Spinal cord (tissue), 10 donors: ENCODE results near the gene PDE9A. TPM values are rescaled to one million over a fixed set of nuclear protein-coding genes. Genes with fewer than 3 reads are reported as not detected.
"Not testable (repeated sequence)": the region's sequence is repeated elsewhere in the genome, so short reads cannot be mapped to it uniquely, and the experiment has no call there.

Experiments
- DNase-seq, 6 donors: peaks; one replicate each; pipeline versions ENCODE4 v3.0.0 to v3.0.0-alpha.2; 2013 to 2015; ENCODE audit warnings: low spot score in 6 of 6, low read depth in 4 of 6
- H3K27ac ChIP-seq: one replicate; pipeline ENCODE4 v1.5.1; 2013; ENCODE audit warnings: low read depth, low read length, control low read depth
- H3K27me3 ChIP-seq: one replicate; pipeline ENCODE4 v1.6.1; 2013; ENCODE audit warnings: low read length; ENCODE audit not compliant: control insufficient read depth, insufficient read depth
- H3K36me3 ChIP-seq: one replicate; pipeline ENCODE4 v1.6.1; 2013; ENCODE audit warnings: low read length; ENCODE audit not compliant: control insufficient read depth, insufficient read depth
- H3K4me1 ChIP-seq: one replicate; pipeline ENCODE4 v1.6.1; 2013; ENCODE audit warnings: low read length; ENCODE audit not compliant: control insufficient read depth, insufficient read depth
- H3K4me3 ChIP-seq: one replicate; pipeline ENCODE4 v1.5.1; 2013; ENCODE audit warnings: low read depth, low read length, control low read depth
- H3K9me3 ChIP-seq: one replicate; pipeline ENCODE4 v1.6.1; 2013; ENCODE audit warnings: low read length; ENCODE audit not compliant: control insufficient read depth, insufficient read depth
- WGBS: methylation state at CpG from one replicate; pipeline ENCODE4 v1.1.5; 2013; ENCODE audit warnings: missing lambda C conversion rate; ENCODE audit not compliant: insufficient coverage; 5-methylcytosine and 5-hydroxymethylcytosine counted together
- polyA plus RNA-seq, 2 donors: library from polyadenylated mRNA; unstranded; fragments of 120-200 nt; gene quantifications; one replicate each; pipeline ENCODE4 v1.2.1, GENCODE V29; 2013; ENCODE audit not compliant: insufficient read length in 2 of 2
- total RNA-seq, 2 donors: library from RNA; depleted of rRNA in 1 of 2; stranded (reverse); fragments of 120-200 nt in 1 of 2; fragments of >200 nt in 1 of 2; gene quantifications; one replicate each; pipeline versions ENCODE4 v1.2.3 to v1.2.4, GENCODE V29; 2013 to 2014
- donor health status: healthy.

PDE9A gene
- total and polyA plus RNA-seq, 4 donors: 13.4 to 44.2 (median 28.1) TPM

DNA sequence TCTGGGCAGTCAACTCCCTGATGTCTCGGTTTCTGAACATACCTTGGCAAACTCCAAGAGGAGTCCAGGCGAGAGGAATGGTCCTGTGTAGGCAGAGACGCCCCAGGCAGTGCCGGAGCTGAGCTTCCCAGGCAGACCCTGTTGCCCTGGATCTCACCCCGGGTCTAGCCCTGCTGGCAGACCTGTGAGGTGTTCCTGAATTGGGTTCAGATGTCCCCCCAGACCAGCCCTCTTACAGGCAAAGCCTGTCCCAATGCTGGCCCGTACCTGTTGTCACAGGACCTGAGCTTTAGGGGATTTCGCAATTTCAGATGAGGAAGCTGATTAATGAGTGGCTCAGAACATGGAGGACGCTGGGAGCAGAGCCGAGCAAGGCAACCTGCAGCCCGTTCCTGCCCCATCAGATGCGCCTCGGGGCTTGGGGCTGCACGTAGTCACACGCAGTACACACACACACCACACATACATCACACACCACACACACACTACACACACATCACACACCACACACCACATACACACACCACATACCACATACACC lies 38.5 kb upstream of the PDE9A start:
- H3K27me3 ChIP-seq: peaks cover 4% of the 10 kb centered on the region
- WGBS: 52% methylated on average over 12 of the region's 14 CpGs
- no peaks in the 10 kb centered on the region for H3K9me3 ChIP-seq
- no peaks in the 10 kb centered on the region for H3K36me3 ChIP-seq
- peaks cover 27% of the 10 kb centered on the region for H3K4me1 ChIP-seq
- no peak overlapping the region for H3K27ac ChIP-seq
- H3K4me3 ChIP-seq: no peak overlapping the region
- no peak for DNase-seq

DNA sequence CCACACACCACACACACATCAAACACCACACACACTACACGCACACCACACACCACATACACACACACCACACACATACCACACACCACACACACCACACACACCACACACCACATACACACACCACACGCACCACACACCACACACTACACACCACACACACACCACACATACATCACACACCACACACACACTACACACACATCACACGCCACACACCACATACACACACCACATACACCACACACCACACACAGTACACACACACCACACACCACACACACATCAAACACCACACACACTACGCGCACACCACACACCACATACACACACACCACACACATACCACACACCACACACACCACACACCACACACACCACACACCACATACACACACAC lies 38.0 kb upstream of the PDE9A start:
- WGBS: no CpG with 5 or more reads among the region's 5 CpGs
- not testable (repeated sequence) for H3K27ac ChIP-seq

DNA sequence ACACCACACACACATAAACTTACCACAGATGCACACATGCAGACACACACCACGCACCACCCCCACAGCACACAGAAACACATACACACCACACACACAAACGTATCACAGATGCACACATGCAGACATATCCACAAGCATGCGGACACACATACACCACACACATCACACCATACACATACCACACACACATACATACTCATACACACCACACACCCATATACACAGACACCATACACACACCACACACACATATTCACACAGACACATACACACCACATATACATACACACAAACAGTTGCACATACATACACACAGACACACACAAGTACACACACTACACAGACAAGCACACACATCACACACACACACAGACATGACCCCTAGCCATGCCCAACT lies 37.5 kb upstream of the PDE9A start:
- H3K27ac ChIP-seq: no peak overlapping the region
- DNase-seq: no peak
- H3K9me3 ChIP-seq: no peaks in the 10 kb centered on the region
- 67% methylated on average over 3 of the region's 3 CpGs for WGBS
- H3K4me3 ChIP-seq: no peak overlapping the region
- H3K27me3 ChIP-seq: peaks cover 4% of the 10 kb centered on the region
- peaks cover 37% of the 10 kb centered on the region for H3K4me1 ChIP-seq
- H3K36me3 ChIP-seq: no peaks in the 10 kb centered on the region

More for the DNA sequence above, 38.0 kb upstream of the PDE9A start:
- H3K9me3 ChIP-seq, DNase-seq, H3K4me3 ChIP-seq, H3K36me3 ChIP-seq, H3K27me3 ChIP-seq: not testable (repeated sequence)
- H3K4me1 ChIP-seq: peaks cover 32% of the 10 kb centered on the region

DNA sequence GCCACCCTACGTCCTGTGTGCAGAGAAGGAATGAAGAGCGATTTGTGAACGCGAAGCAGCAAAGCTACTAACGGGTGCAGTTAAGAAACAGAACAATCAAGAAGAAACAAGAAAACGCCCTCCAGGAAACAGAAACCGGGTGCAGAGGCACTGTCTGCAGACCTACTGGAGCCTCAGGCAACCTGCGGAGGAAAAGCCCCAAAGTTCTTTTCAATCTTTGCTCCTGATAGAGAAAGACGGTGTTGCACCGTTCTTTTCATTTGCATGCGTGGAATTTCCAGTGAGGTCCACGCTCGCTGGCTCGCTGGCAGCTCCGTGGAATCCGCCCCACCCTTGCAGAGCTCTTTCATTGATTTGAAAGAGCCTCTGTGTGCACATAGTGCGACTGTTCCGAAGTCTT lies 37.0 kb upstream of the PDE9A start:
- Histone ChIP-seq H3K27me3 (peaks cover 4% of the 10 kb centered on the region), H3K4me3 (no peak overlapping the region), H3K27ac (no peak overlapping the region), H3K9me3 (no peaks in the 10 kb centered on the region), H3K4me1 (peaks cover 42% of the 10 kb centered on the region), H3K36me3 (no peaks in the 10 kb centered on the region)
- WGBS: 30% methylated on average over 18 of the region's 18 CpGs
- DNase-seq: peak in 1 of 6 donors; percentile 19

DNA sequence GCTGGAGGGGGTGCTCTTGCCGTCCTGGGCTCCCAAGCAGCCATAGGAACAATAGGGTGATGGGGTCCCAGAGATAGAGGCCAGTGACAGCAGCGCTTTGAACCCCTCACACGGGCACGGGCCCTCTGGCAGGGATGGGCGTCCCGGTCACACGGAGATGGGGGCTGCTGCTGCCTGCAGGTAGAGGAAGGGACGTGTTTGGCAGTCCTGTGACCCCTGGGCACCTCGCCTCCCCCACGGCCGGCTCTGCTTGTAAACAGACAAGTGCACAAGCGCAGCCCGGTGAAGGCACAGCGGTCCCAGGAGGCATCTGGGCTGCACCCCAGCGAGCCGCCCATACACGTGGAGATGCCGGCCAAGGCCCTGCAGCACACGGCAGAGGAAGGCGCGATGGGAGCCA lies 36.5 kb upstream of the PDE9A start:
- Histone ChIP-seq H3K9me3 (no peaks in the 10 kb centered on the region), H3K4me1 (peaks cover 43% of the 10 kb centered on the region), H3K27ac (no peak overlapping the region), H3K4me3 (no peak overlapping the region), H3K36me3 (no peaks in the 10 kb centered on the region), H3K27me3 (peaks cover 4% of the 10 kb centered on the region)
- no peak for DNase-seq
- 87% methylated on average over 20 of the region's 21 CpGs for WGBS

DNA sequence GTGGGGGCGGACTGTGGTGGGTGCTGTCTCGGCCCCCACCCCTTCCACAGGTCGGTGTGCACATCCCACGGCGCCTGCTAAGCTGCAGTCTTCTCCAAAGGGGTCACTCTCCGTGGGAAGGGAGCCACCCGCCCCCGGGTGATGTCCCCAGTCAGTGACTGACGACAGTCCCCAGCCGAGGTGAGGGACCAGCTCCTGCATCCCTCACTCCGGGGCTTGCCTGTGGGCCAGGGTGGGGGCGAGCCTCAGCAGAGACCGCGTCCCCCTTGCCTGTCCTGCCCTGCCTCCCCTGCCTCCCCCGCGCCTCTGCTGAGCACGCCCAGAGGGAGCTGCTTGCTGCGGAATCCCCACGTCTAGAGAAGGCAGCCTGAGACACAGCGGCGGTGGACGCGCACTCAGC lies 35.9 kb upstream of the PDE9A start:
- DNase-seq: peak in 1 of 6 donors; percentile 42
- H3K9me3 ChIP-seq: no peaks in the 10 kb centered on the region
- peaks cover 43% of the 10 kb centered on the region for H3K4me1 ChIP-seq
- H3K27ac ChIP-seq: no peak overlapping the region
- H3K36me3 ChIP-seq: no peaks in the 10 kb centered on the region
- WGBS: 68% methylated on average over 19 of the region's 23 CpGs
- no peak overlapping the region for H3K4me3 ChIP-seq
- H3K27me3 ChIP-seq: peaks cover 4% of the 10 kb centered on the region

DNA sequence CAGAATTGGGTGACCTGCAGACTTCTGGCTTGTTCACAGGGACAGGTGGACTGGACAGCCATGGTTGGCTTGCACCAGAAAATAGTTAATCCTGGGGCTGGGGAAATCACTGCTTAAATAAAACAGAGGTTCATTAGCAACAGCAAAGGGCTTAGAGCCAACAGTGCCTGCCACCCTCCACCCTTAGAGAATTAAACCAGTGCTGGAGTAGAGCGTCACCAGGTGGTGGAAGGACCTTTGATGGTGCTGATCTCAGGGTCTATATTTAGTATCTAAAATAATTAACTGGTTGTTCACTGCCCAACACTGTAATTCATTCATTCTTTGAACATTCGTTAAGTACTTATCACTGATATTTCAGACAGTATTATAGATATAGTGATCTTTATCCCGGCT lies 34.7 kb upstream of the PDE9A start:
- Histone ChIP-seq H3K9me3 (no peaks in the 10 kb centered on the region), H3K36me3 (no peaks in the 10 kb centered on the region), H3K4me3 (no peak overlapping the region), H3K27ac (no peak overlapping the region), H3K4me1 (peaks cover 43% of the 10 kb centered on the region), H3K27me3 (peaks cover 4% of the 10 kb centered on the region)
- DNase-seq: peak in 1 of 6 donors; percentile 51
- WGBS: no CpG with 5 or more reads among the region's 3 CpGs

DNA sequence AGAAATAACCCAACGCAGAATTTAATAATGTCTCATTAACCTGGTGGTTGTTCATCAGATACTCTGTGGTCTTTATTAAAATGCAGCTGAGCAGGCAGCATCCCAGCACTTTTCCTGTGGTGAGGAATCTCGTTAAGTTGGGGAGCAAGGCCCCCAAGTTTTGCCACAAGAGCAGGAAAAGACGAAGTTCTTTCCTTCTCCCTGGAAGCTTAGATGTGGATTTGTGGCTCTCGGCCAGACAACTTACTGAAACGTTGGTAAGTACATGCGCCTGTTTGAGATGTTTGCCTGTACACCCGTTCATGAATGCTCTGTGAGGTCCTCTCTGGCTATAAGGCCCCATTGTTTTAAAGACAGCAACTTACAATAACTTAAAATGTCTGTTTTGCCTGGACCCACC lies 34.3 kb upstream of the PDE9A start:
- Histone ChIP-seq H3K4me3 (no peak overlapping the region), H3K27ac (no peak overlapping the region), H3K4me1 (peaks cover 45% of the 10 kb centered on the region), H3K9me3 (no peaks in the 10 kb centered on the region), H3K27me3 (peaks cover 4% of the 10 kb centered on the region), H3K36me3 (no peaks in the 10 kb centered on the region)
- 51% methylated on average over 7 of the region's 7 CpGs for WGBS
- peak in 2 of 6 donors; percentile 42 to 57 for DNase-seq

DNA sequence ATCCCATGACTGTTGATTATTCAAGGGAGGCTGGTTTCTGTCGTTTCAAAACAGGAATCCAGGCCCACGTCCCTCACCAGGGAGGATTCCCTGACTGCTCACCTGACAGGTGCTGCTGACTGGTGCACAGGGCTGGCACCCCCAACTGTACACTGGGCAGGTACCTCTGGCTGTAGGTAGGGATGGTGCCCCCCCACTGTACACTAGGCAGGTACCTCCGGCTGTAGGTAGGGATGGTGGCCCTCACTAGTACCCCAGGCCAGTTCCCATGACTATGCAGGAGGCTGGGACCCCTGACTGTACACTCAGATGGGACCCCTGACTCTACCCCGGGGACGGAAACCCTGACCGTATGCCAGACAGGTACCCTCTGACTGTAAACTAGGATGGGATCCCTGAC lies 33.6 kb upstream of the PDE9A start:
- no peak overlapping the region for H3K27ac ChIP-seq
- no peaks in the 10 kb centered on the region for H3K36me3 ChIP-seq
- peaks cover 4% of the 10 kb centered on the region for H3K27me3 ChIP-seq
- DNase-seq: no peak
- 92% methylated on average over 4 of the region's 6 CpGs for WGBS
- no peaks in the 10 kb centered on the region for H3K9me3 ChIP-seq
- peaks cover 44% of the 10 kb centered on the region for H3K4me1 ChIP-seq
- no peak overlapping the region for H3K4me3 ChIP-seq

DNA sequence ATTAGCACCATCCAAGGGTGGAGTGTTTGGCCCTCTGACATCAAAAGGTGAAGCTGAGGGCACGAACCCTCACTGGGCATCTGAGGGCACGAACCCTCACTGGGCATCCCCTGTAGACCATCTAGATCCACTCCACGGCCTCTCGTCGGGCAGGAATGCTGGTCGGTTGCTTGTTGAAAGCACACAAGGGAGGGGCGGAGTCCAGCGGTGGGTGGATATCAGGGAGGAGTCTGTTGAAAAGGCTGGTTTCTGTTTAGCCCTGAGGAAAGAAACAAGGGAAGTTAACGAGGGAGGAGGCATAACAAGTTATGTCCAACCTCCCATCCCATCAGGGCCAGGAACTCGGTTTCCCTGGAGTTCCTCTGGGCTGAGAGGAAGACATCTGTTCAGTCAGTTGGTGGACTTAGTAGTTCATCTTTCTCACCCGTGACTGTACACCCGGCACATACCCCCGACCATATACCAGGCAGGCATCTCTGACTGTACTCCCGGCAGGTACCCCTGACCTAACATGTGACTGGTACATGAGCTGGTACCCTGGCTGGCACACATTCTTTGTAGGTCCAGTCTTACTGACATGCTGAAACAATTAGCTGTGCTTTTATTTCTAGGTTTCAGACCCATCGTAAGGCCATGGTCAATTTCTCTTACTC lies 32.1 kb upstream of the PDE9A start:
- Histone ChIP-seq H3K36me3 (no peaks in the 10 kb centered on the region), H3K27ac (peak overlapping the region; percentile 82), H3K27me3 (peaks cover 4% of the 10 kb centered on the region), H3K4me1 (peaks cover 41% of the 10 kb centered on the region), H3K9me3 (no peaks in the 10 kb centered on the region), H3K4me3 (no peak overlapping the region)
- WGBS: 29% methylated on average over 7 of the region's 15 CpGs
- no peak for DNase-seq
